K562 (cell line): ENCODE results near the gene SKAP2. TPM values are rescaled to one million over a fixed set of nuclear protein-coding genes. Genes with fewer than 3 reads are reported as not detected.

Experiments used
- CLOCK ChIP-seq: fragments of 250-450 bp; sonication (Bioruptor Pico); IDR thresholded peaks from 2 replicates; pipeline ENCODE4 v1.4.0; 2020; ENCODE audit warnings: mild to moderate bottlenecking, moderate library complexity, borderline replicate concordance
- E2F6 ChIP-seq, 2 experiments: IDR thresholded peaks; 2 replicates each; pipeline ENCODE4 v1.6.1; 2011; ENCODE audit warnings: borderline replicate concordance in 1 of 2, control low read depth in 1 of 2, low read depth in 1 of 2, low read length in 1 of 2, mild to moderate bottlenecking in 1 of 2, mixed read lengths in 1 of 2, moderate library complexity in 1 of 2; ENCODE audit not compliant: insufficient read depth in 1 of 2, insufficient read length in 1 of 2, poor library complexity in 1 of 2, severe bottlenecking in 1 of 2; ENCODE audit errors: extremely low read depth in 1 of 2
- E2F8 ChIP-seq: fragments of 450-650 bp; IDR thresholded peaks from 2 replicates; pipeline ENCODE4 v1.7.1; 2018; ENCODE audit warnings: mild to moderate bottlenecking, low read depth; ENCODE audit not compliant: partially characterized antibody
- RAD51 ChIP-seq: fragments of 450-650 bp; IDR thresholded peaks from 2 replicates; pipeline ENCODE4 v1.7.1; 2016; ENCODE audit warnings: low read depth, mild to moderate bottlenecking, borderline replicate concordance
- ZNF134 ChIP-seq: fragments of 250-450 bp; sonication (Bioruptor Pico); conservative IDR thresholded peaks from 2 replicates; pipeline ENCODE4 v1.4.0; 2020
- ZNF436 ChIP-seq: fragments of 250-450, 450-650 bp; sonication (Bioruptor Pico); formaldehyde crosslinking; IDR thresholded peaks from 2 replicates; pipeline ENCODE4 v1.7.0; 2020; ENCODE audit warnings: mild to moderate bottlenecking
- polyA plus RNA-seq, 8 experiments: library from polyadenylated mRNA; depleted of rRNA in 4 of 8; stranded (reverse) in 5 of 8; unstranded in 3 of 8; fragments of >200 nt; fragmentation: Nextera tagmentation in 2 of 8; fragmentation: Illumina TruSeq in 1 of 8; extraction: Ambion mirVana in 2 of 8; extraction: Trizol in 1 of 8; gene quantifications; 2 replicates each; pipeline versions ENCODE4 v1.2.1 to v1.2.3, GENCODE V29; 2011 to 2014; ENCODE audit warnings: inconsistent platforms in 1 of 8, missing spikeins in 1 of 8
- total RNA-seq, 7 experiments: library from RNA; depleted of rRNA in 6 of 7; stranded (reverse); fragments of >200 nt in 6 of 7; fragmentation: Illumina TruSeq in 2 of 7; extraction: Trizol in 2 of 7; gene quantifications; 2 replicates each; pipeline versions ENCODE4 v1.2.1 to v1.2.3, GENCODE V29; 2011 to 2021; ENCODE audit warnings: low replicate concordance in 1 of 7

SKAP2 gene
- total and polyA plus RNA-seq, 9 of the 15 experiments (the other 6 are each of a cell fraction or from before 2014, with no cell fraction given) = 4.2 to 11.7 (median 8.3) TPM

GRCh38 chr7:26868841-26869495 is 4.6 kb upstream of the SKAP2 start (continued):
- TF ChIP-seq E2F8 = no peak
- TF ChIP-seq RAD51 = no peak
- TF ChIP-seq ZNF436 (CRISPR knock-in tag) = no peak
- TF ChIP-seq ZNF134 (CRISPR knock-in tag) = no peak
- TF ChIP-seq E2F6 (IDR thresholded peaks at IDR 0.05; ENCODE audit: borderline replicate concordance in 1 of 2, extremely low read depth in 1 of 2, insufficient read depth in 1 of 2, insufficient read length in 1 of 2, low read depth in 1 of 2, low read length in 1 of 2, poor library complexity in 1 of 2, severe bottlenecking in 1 of 2) = no peak
- no peak for TF ChIP-seq CLOCK (CRISPR knock-in tag)
